ENCODE results near the gene NEK10.

DNA sequence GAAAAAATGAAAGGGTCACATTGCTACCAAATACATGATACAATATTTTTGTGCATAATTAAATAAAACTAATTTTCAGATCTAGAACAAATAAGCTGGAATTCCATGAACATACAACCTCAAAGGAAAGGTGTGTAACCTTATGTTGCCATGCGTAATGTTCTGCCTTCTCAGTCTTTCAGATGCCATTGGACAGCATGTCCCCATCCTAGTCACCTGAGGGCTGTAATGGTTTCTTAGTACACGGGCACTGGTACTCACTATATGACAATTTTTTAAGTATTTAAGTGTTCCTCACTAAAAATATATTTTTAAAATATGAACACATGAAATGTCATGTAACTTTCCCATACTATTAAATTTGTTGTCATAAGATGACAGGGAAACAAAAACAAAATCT lies 24.1 kb downstream of the NEK10 start:
- no peak for TF ChIP-seq EZH2 (IDR thresholded peaks at IDR 0.05; ENCODE audit: low read length, unreplicated experiment)
- TF ChIP-seq EZH2phosphoT487 (IDR thresholded peaks at IDR 0.05; ENCODE audit: borderline replicate concordance, low read length), result no peak
- TF ChIP-seq, protein P1, sequence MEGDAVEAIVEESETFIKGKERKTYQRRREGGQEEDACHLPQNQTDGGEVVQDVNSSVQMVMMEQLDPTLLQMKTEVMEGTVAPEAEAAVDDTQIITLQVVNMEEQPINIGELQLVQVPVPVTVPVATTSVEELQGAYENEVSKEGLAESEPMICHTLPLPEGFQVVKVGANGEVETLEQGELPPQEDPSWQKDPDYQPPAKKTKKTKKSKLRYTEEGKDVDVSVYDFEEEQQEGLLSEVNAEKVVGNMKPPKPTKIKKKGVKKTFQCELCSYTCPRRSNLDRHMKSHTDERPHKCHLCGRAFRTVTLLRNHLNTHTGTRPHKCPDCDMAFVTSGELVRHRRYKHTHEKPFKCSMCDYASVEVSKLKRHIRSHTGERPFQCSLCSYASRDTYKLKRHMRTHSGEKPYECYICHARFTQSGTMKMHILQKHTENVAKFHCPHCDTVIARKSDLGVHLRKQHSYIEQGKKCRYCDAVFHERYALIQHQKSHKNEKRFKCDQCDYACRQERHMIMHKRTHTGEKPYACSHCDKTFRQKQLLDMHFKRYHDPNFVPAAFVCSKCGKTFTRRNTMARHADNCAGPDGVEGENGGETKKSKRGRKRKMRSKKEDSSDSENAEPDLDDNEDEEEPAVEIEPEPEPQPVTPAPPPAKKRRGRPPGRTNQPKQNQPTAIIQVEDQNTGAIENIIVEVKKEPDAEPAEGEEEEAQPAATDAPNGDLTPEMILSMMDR (conservative IDR thresholded peaks at IDR 0.05; ENCODE audit: low read depth, low read length), result no peak

Measured in PC-3 (cell line).